Activated CD8-positive, alpha-beta T cell treated with anti-CD3 and anti-CD28 coated beads for 36 hours (primary cell): ENCODE measurements around the gene IFNLR1. TPM values are rescaled to one million over a fixed set of nuclear protein-coding genes. Genes with fewer than 3 reads are reported as not detected.

Experiments
- ATAC-seq: fragments of 200-7000 bp; cut with Tn5 transposase; one replicate; pipeline ENCODE4 v1.10.0; 2021; ENCODE audit warnings: mild to moderate bottlenecking, moderate library complexity
- CTCF ChIA-PET: fragments of 350-600 bp; sonication (Branson Sonifier 250); formaldehyde crosslinking; loops from one replicate; lab custom pipeline; 2021; ENCODE audit warnings: antibody characterized with exemption; lab: Charles Lee
- POLR2A ChIA-PET: fragments of 350-600 bp; sonication (Branson Sonifier 250); formaldehyde crosslinking; loops from one replicate; lab custom pipeline; 2021; ENCODE audit warnings: antibody characterized with exemption; lab: Charles Lee
- DNase-seq: peaks from one replicate; pipeline ENCODE4 v3.0.0-alpha.2; 2020
- H3K27ac Mint-ChIP-seq: one replicate; pipeline ENCODE4 v1.8.0; 2021; ENCODE audit warnings: mild to moderate bottlenecking, mixed read lengths
- H3K27me3 Mint-ChIP-seq: one replicate; pipeline ENCODE4 v1.8.0; 2021; ENCODE audit warnings: mixed read lengths
- H3K36me3 Mint-ChIP-seq: one replicate; pipeline ENCODE4 v1.8.0; 2021; ENCODE audit warnings: low read depth, mixed read lengths
- H3K4me1 Mint-ChIP-seq: one replicate; pipeline ENCODE4 v1.8.0; 2021; ENCODE audit warnings: low read depth, mixed read lengths
- H3K4me3 Mint-ChIP-seq: one replicate; pipeline ENCODE4 v1.8.0; 2021; ENCODE audit warnings: mild to moderate bottlenecking, moderate library complexity, mixed read lengths
- H3K9me3 Mint-ChIP-seq: one replicate; pipeline ENCODE4 v1.8.0; 2021; ENCODE audit warnings: mixed read lengths
- CTCF ChIP-seq: fragments of 200-600 bp; IDR thresholded peaks from one replicate; pipeline ENCODE4 v1.8.0; 2022; ENCODE audit warnings: antibody characterized with exemption, mild to moderate bottlenecking
- intact Hi-C: fragments of 100-400 bp; cut with micrococcal nuclease; formaldehyde crosslinking; loops from one replicate; pipeline ENCODE4 v1.10.0; 2022
- total RNA-seq, 2 experiments: library from RNA; stranded (reverse); gene quantifications; one replicate each; pipeline ENCODE4 v1.2.3, GENCODE V29; 2021

Gene IFNLR1
- total RNA-seq, 2 experiments from 2014 or later = 4.8 to 6.4 TPM

- Mint-ChIP-seq H3K27me3 (peaks cover 11% of the 10 kb centered on the region), H3K4me1 (peaks cover 9% of the 10 kb centered on the region), H3K27ac (no peak overlapping the region), H3K4me3 (no peak overlapping the region), H3K36me3 (no peaks in the 10 kb centered on the region), H3K9me3 (peaks cover 1% of the 10 kb centered on the region)
- ChIA-PET POLR2A (no interaction called here), CTCF (interaction anchor here (4.1 to 9.0 kb wide), 2 partner anchors 179 to 186 kb away, joined by 32 to 73 read pairs; no protein-coding TSS in a partner anchor)
- intact Hi-C loops = no loop called here
- DNase-seq (no peak), ATAC-seq (no peak)
- TF ChIP-seq CTCF = no peak
These were observed 19.7 kb upstream of the IFNLR1 start for GRCh38 chr1:24206516-24207394.

- no peak for TF ChIP-seq CTCF
- H3K27me3 Mint-ChIP-seq = peaks cover 12% of the 10 kb centered on the region
- intact Hi-C loops = no loop called here
- POLR2A ChIA-PET = no interaction called here
- H3K4me1 Mint-ChIP-seq = peaks cover 9% of the 10 kb centered on the region
- no peak for DNase-seq
- no peak overlapping the region for H3K4me3 Mint-ChIP-seq
- CTCF ChIA-PET = interaction anchor here (1.6 to 9.0 kb wide), 3 partner anchors 180 to 381 kb away, joined by 6 to 73 read pairs (median 32); no protein-coding TSS in a partner anchor
- H3K27ac Mint-ChIP-seq = no peak overlapping the region
- no peaks in the 10 kb centered on the region for H3K36me3 Mint-ChIP-seq
- H3K9me3 Mint-ChIP-seq = no peaks in the 10 kb centered on the region
- ATAC-seq = no peak
These were observed 19.0 kb upstream of the IFNLR1 start for GRCh38 chr1:24206083-24206464.

GRCh38 chr1:24205345-24206082, 18.4 kb upstream of the IFNLR1 start:
- no peak for DNase-seq
- no peak for ATAC-seq
- Mint-ChIP-seq H3K4me1 (peaks cover 9% of the 10 kb centered on the region), H3K36me3 (no peaks in the 10 kb centered on the region), H3K9me3 (no peaks in the 10 kb centered on the region), H3K27ac (no peak overlapping the region), H3K27me3 (peaks cover 12% of the 10 kb centered on the region), H3K4me3 (no peak overlapping the region)
- intact Hi-C loops = no loop called here
- CTCF ChIA-PET = interaction anchor here (1.6 to 9.0 kb wide), 3 partner anchors 180 to 382 kb away, joined by 6 to 73 read pairs (median 32); no protein-coding TSS in a partner anchor
- POLR2A ChIA-PET = no interaction called here
- TF ChIP-seq CTCF = no peak

- Mint-ChIP-seq H3K27ac (no peak overlapping the region), H3K9me3 (no peaks in the 10 kb centered on the region), H3K4me3 (no peak overlapping the region), H3K4me1 (peaks cover 14% of the 10 kb centered on the region), H3K36me3 (no peaks in the 10 kb centered on the region), H3K27me3 (peaks cover 12% of the 10 kb centered on the region)
- intact Hi-C loops = no loop called here
- ATAC-seq (no peak), DNase-seq (no peak)
- POLR2A ChIA-PET = interaction anchor here (0.7 to 0.9 kb wide), 5 partner anchors 14 to 1923 kb away, joined by 3 read pairs; no protein-coding TSS in a partner anchor
- no peak for TF ChIP-seq CTCF
- CTCF ChIA-PET = interaction anchor here (0.6 to 9.0 kb wide), 5 partner anchors 56 to 438 kb away, joined by 3 to 73 read pairs (median 5); no protein-coding TSS in a partner anchor
These were observed 17.0 kb upstream of the IFNLR1 start for GRCh38 chr1:24204116-24204515.
